ENCODE results near the gene BRD7.

DNA sequence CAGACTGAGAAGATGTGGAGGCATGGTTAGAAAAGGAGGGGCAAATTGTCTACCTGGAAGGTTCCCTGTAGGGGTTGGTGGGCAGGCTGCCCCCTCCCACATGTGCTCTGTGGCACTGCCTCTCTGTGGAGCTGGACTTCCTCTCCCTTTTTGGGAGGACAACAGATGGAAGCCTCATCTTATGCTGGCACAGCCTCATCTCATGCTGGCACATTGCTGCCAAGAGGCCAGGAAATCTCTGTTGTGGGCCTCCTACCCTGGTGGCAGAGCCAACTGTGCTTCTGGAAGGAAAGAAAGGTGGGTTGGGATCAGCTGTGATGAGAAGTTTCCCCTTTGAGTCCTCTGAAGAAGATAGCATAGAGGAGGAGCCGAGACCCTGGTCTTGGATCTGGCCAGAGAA is 19.7 kb upstream of the BRD7 start:
- TF ChIP-seq ZNF567 (CRISPR knock-in tag; IDR thresholded peaks at IDR 0.05; ENCODE audit: borderline replicate concordance) (no peak), SIN3A (IDR thresholded peaks at IDR 0.05; ENCODE audit: borderline replicate concordance, low read depth, low read length) (no peak), FIP1L1 (IDR thresholded peaks at IDR 0.05; ENCODE audit: borderline replicate concordance, insufficient read depth, low read depth, low read length) (no peak)

Measured in HepG2 (cell line).